ENCODE results near the gene IGF1R. TPM values are rescaled to one million over a fixed set of nuclear protein-coding genes. Genes with fewer than 3 reads are reported as not detected.

IGF1R gene
- total and polyA plus RNA-seq, 2 of the 13 experiments (the other 11 are each of a cell fraction or from before 2014, with no cell fraction given): 15.9 to 18.4 TPM

- peak; percentile 76 for TF ChIP-seq HNF4A (CRISPR knock-in tag; IDR thresholded peaks at IDR 0.05)
- TF ChIP-seq TIGD3 (CRISPR knock-in tag; IDR thresholded peaks at IDR 0.05; ENCODE audit: borderline replicate concordance): no peak
- TF ChIP-seq ZBTB2 (CRISPR knock-in tag; IDR thresholded peaks at IDR 0.05; ENCODE audit: low read depth): no peak
- TF ChIP-seq E2F2 (CRISPR knock-in tag; IDR thresholded peaks at IDR 0.05; ENCODE audit: borderline replicate concordance): no peak
- TF ChIP-seq, protein P1, sequence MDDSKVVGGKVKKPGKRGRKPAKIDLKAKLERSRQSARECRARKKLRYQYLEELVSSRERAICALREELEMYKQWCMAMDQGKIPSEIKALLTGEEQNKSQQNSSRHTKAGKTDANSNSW (CRISPR knock-in tag; IDR thresholded peaks at IDR 0.05; ENCODE audit: borderline replicate concordance): no peak
- TF ChIP-seq ZNF619 (CRISPR knock-in tag; IDR thresholded peaks at IDR 0.05): no peak; the same call in 1 of the 2 replicates
- no peak for TF ChIP-seq NCOA5 (CRISPR knock-in tag; IDR thresholded peaks at IDR 0.05)
- no peak for TF ChIP-seq SNAPC5 (CRISPR knock-in tag; IDR thresholded peaks at IDR 0.05; ENCODE audit: borderline replicate concordance)
- TF ChIP-seq, protein P2, sequence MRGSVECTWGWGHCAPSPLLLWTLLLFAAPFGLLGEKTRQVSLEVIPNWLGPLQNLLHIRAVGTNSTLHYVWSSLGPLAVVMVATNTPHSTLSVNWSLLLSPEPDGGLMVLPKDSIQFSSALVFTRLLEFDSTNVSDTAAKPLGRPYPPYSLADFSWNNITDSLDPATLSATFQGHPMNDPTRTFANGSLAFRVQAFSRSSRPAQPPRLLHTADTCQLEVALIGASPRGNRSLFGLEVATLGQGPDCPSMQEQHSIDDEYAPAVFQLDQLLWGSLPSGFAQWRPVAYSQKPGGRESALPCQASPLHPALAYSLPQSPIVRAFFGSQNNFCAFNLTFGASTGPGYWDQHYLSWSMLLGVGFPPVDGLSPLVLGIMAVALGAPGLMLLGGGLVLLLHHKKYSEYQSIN (CRISPR knock-in tag; IDR thresholded peaks at IDR 0.05; ENCODE audit: borderline replicate concordance): no peak
- TF ChIP-seq ZNF607 (CRISPR knock-in tag; IDR thresholded peaks at IDR 0.05; ENCODE audit: borderline replicate concordance): no peak
- no peak for TF ChIP-seq MTF1 (CRISPR knock-in tag; IDR thresholded peaks at IDR 0.05)
- TF ChIP-seq AGO2 (optimal IDR thresholded peaks at IDR 0.05; ENCODE audit: low read depth, low read length): no peak
- TF ChIP-seq ZNF660 (CRISPR knock-in tag; IDR thresholded peaks at IDR 0.05; ENCODE audit: borderline replicate concordance, low read depth): no peak
- no peak for TF ChIP-seq ZNF629 (CRISPR knock-in tag; conservative IDR thresholded peaks at IDR 0.05)
- TF ChIP-seq MBD4 (IDR thresholded peaks at IDR 0.05; ENCODE audit: borderline replicate concordance, low read length): no peak
- no peak for TF ChIP-seq ZC3H4 (CRISPR knock-in tag; IDR thresholded peaks at IDR 0.05; ENCODE audit: borderline replicate concordance)
- TF ChIP-seq, protein P3, sequence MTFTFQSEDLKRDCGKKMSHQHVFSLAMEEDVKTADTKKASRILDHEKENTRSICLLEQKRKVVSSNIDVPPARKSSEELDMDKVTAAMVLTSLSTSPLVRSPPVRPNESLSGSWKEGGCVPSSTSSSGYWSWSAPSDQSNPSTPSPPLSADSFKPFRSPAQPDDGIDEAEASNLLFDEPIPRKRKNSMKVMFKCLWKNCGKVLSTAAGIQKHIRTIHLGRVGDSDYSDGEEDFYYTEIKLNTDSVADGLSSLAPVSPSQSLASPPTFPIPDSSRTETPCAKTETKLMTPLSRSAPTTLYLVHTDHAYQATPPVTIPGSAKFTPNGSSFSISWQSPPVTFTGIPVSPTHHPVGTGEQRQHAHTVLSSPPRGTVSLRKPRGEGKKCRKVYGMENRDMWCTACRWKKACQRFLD (CRISPR knock-in tag; IDR thresholded peaks at IDR 0.05; ENCODE audit: borderline replicate concordance): no peak
- no peak for TF ChIP-seq ZNF766 (CRISPR knock-in tag; IDR thresholded peaks at IDR 0.05; ENCODE audit: borderline replicate concordance)
- TF ChIP-seq NCOA1 (CRISPR knock-in tag; IDR thresholded peaks at IDR 0.05): no peak
- no peak for TF ChIP-seq ZNF772 (CRISPR knock-in tag; IDR thresholded peaks at IDR 0.05)
- no peak for TF ChIP-seq DMAP1 (CRISPR knock-in tag; IDR thresholded peaks at IDR 0.05)
- TF ChIP-seq ZNF460 (CRISPR knock-in tag; IDR thresholded peaks at IDR 0.05; ENCODE audit: borderline replicate concordance): no peak; the same call in 1 of the 2 replicates
- TF ChIP-seq HES4 (CRISPR knock-in tag; IDR thresholded peaks at IDR 0.05; ENCODE audit: borderline replicate concordance): no peak
These were observed 164.5 kb downstream of the IGF1R start (continued) for GRCh38 chr15:98812716-98813446.
